GM12873 (cell line): ENCODE results near the gene TPRN.

Source experiments
- TF ChIP-seq, protein P1 (sequence below): IDR thresholded peaks from 2 replicates; pipeline ENCODE4 v1.5.1; 2012; ENCODE audit warnings: low read depth, mild to moderate bottlenecking, moderate library complexity, low read length, control low read depth; ENCODE audit not compliant: insufficient read depth; ENCODE audit errors: missing control alignments

The TPRN gene

DNA sequence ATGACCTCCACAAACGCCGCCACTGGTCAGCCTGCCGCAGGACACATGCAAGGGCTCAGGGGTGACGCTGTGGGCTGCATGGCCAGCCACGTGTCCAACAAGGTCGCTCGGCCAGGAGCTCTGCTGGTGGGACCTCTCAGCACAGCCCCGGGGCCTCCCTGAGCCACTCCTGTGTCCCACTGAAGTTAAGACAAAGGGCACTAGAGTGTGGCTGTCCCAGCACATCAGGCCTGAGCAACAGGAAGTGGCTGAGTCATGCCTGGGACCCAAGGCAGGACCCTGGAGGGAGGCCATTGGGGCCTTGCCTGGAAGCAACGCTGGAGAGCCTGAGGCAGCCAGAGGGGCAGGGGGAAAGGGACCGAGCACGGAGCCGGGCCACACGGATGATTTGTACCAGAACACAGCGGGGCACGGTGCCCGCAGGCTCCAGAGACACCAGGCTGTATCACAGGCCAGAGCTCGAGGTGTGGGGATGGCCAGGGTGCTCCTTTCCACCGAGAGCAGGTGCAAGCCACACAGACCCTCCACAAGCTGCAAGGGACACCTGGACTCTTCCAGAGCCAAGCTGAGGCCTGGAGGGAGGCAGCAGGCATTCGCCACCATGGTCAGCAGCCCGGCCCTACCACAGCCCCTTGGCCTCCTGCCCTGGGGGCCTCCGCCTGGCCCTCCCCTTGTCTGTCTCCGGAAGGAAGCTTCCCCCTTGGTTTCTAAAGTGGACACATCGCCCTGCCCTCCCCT lies 22.2 kb downstream of the TPRN start:
- TF ChIP-seq, protein P1, sequence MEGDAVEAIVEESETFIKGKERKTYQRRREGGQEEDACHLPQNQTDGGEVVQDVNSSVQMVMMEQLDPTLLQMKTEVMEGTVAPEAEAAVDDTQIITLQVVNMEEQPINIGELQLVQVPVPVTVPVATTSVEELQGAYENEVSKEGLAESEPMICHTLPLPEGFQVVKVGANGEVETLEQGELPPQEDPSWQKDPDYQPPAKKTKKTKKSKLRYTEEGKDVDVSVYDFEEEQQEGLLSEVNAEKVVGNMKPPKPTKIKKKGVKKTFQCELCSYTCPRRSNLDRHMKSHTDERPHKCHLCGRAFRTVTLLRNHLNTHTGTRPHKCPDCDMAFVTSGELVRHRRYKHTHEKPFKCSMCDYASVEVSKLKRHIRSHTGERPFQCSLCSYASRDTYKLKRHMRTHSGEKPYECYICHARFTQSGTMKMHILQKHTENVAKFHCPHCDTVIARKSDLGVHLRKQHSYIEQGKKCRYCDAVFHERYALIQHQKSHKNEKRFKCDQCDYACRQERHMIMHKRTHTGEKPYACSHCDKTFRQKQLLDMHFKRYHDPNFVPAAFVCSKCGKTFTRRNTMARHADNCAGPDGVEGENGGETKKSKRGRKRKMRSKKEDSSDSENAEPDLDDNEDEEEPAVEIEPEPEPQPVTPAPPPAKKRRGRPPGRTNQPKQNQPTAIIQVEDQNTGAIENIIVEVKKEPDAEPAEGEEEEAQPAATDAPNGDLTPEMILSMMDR = no peak

DNA sequence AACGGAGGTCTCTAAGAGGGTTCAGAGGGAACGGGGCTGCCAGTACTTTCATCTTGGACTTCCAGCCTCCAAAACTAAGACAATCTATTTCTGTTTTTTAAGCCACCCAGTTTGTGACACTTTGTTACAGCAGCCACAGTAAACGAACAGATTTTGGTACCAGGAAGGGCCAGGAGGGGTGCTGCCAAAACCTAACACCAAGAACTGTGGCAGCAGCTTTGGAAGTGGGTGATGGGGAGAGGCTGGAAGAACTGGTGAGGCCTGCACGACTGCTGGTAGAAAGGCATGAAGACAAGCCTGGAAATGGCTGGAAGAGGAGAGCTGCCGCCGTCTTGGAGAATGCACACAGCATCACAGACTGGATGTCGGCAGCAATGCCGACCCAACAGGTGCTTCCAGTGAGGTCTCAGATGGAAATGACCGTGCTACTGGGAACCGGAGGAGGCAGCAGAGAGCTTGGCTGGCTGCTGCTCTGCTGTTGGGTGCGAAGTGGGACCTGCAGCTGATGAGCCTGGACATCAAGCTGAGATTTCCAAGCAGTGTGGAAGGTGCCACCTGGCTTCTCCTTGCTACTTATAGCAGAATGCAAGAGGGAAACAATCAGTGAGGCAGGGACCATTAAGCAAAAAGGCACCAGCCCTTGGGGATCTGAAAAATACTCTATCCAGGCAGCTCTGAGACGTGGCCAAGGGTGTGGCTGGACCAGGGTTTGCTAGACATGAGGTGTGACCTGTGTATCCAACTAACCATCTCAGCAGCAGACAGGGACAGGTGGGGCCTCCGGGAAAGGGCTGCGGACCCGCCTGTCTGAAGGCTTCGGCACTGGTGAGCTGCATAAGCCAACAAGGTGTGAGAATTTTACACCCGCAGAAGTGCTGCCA lies 24.0 kb downstream of the TPRN start:
- TF ChIP-seq, protein P1 = peak; percentile 74

DNA sequence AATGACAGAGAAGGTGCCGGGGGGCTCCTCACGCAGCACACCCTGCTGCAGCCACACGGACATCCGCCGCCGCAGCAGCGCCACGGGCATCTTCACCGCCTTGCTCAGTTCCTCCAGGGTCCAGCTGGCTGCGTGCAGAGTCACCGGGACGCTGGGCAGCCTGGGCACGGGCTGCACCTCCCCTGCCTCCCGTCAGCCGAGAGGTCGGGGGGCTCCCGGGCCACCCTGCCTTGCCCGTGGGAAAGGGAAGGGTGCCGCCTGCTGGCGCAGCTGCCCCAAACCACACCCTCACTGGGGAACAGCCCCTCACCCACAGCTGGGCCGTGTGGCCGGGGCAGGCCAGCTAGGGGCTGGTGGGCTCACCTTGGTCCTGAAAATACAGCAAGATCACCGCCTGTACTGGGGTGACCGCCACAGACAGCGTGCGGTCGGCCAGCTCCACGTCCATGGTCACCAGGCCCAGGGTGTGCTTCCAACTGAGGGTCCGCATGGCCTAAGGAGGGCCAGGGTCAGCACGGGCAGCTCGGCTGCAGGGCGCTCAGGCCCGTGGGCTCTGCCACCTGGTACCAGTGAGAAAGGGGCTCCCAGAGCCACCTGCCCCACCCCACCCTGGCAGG lies 25.1 kb downstream of the TPRN start:
- TF ChIP-seq, protein P1 = no peak

DNA sequence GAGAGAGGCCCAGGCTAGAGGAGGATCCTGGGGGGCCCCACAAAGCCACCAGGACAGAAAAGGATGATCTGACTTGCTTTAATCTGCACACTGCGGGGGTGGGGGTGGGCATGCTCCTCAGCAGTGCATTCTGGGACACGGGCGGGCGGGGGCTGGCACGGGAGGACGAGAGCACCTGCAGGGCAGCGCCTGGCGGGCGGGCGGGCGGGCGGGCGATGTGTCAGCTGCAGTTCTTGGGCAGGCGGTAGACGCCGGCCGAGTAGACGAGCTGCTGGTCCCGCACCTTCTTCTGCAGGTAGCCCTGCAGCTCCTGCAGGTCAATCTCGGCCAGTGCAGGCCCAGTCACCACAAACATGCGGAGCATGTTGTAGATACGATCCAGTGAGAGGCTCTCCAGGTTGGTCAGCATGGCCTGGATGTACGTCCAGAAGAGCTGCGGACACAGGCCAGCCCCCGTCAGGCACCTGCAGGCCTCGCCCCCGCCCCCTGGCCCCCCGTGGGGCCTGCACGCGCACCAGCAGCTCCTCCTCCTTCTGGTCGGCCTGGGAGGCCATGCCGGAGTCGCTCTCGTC lies 25.7 kb downstream of the TPRN start:
- TF ChIP-seq, protein P1 = no peak

DNA sequence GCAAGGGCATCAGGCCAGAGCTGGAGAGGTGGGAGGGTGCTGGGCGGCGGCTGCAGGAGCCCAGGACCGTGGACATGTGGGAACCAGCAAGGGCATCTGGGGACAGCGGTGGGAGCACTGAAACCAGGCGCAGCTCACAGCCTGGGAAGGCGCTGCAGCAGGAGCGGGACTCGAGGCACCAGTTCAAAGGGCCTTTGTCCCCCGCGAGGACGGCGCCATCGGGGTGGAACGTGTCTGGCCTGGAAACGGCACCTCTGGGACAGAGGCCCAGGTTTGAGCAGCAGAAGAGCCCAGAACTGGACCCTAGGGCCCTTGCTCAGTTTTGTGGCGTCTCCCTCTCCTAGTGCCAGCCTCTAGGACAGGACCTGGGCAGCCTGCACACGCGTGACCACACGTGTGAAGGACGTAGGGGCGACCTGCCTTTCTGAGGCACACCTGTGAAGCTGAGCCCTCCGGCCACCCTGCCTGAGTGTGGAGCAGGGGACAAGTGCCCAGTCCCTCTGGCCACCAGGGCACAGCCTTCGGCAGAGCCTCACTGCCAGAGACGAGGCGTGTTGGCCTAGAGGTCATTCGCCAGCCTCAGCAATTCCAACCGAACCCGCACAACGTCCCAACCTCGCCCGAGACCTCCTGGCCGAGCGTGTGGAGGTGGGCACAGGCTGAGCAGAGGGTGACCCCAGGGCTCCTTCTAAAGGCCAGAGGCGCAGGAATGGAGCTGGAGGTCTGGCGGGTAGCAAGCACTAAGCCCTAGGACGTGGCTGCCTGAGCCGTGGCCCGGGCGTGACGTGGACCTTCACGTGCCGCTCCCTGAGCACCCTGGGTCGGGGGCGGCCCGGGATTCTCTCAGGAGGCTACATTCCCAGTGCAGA lies 26.5 kb downstream of the TPRN start:
- TF ChIP-seq, protein P1 = no peak

DNA sequence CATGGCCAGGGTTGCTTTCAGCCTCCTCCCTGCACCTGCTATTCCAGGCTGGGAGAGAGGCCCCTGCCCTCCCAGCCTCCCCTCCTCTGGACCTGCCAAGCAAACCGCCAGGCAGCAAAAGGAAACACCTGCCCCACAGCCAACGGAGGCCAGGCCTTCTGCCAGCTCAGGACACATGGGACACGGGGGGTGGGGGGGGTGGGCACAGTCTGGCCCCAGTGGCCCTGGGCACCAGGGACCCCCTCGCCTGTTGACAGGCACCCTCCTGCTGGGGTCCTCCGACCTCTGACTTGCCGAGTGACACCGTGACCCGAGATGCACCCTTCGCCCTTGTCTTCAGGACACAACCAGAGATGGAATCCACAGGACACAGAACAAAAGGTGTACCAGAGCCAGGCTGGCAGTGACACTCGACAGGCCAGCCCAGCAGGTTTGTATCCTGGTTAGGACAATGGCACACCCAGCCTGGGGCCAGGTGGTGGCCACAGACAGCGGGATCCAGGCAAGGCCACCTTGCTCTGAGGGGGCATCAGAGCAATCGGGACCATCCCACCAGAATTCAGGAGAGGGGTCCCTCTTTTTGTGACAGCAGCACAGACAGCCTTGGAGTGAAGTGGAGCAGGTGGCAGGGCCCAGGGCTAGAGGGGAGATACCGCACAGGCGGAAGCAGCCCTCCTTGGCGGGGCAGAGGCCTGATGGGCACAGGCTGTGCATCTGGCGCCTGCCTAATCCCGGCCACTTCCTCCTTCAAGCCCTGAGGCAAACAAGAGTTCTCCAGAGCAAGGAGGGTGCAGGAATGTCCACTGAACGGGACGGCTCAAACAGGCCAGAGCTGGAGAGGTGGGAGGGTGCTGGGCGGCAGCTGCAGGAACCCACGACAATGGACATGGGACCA lies 27.4 kb downstream of the TPRN start:
- TF ChIP-seq, protein P1 = no peak
